DLD1 (cell line): ENCODE data around the gene RALGAPB.
"Not testable (repeated sequence)": the region's sequence is repeated elsewhere in the genome, so short reads cannot be mapped to it uniquely, and the experiment has no call there.

Experiments used
- in situ Hi-C: cut with HindIII; loops from 2 replicates; pipeline ENCODE4 v1.10.0; 2017; ENCODE audit warnings: low sequenced_read_pairs

Gene RALGAPB

GRCh38 chr20:38581013-38581412 is 108.4 kb downstream of the RALGAPB start, which contains the start of gene ADIG:
ADIG (plus strand) TSS chr20:38581197; CDS start chr20:38581251, 54 bp downstream.
- in situ Hi-C loops: no loop called here

GRCh38 chr20:38581830-38582358 is 109.3 kb downstream of the RALGAPB start:
- in situ Hi-C loops: no loop called here

GRCh38 chr20:38583306-38583705 is 110.7 kb downstream of the RALGAPB start:
- in situ Hi-C loops: no loop called here

GRCh38 chr20:38584099-38584763 is 111.6 kb downstream of the RALGAPB start:
- in situ Hi-C loops: no loop called here

GRCh38 chr20:38585404-38586180 is 112.9 kb downstream of the RALGAPB start:
- in situ Hi-C loops: no loop called here

- in situ Hi-C loops: no loop called here
Observed at GRCh38 chr20:38586181-38586525, 113.5 kb downstream of the RALGAPB start.

- in situ Hi-C loops: no loop called here
Observed at GRCh38 chr20:38588303-38588702, 115.7 kb downstream of the RALGAPB start.

- in situ Hi-C loops: no loop called here
Observed at GRCh38 chr20:38589351-38589750, 116.7 kb downstream of the RALGAPB start.

- in situ Hi-C loops: no loop called here
Observed at GRCh38 chr20:38589967-38590675, 117.5 kb downstream of the RALGAPB start.

- in situ Hi-C loops: no loop called here
Observed at GRCh38 chr20:38590676-38591473, 118.2 kb downstream of the RALGAPB start.

- in situ Hi-C loops: no loop called here
Observed at GRCh38 chr20:38591474-38592410, 119.1 kb downstream of the RALGAPB start.

- in situ Hi-C loops: not testable (repeated sequence)
Observed at GRCh38 chr20:38592411-38592790, 119.8 kb downstream of the RALGAPB start.

- in situ Hi-C loops: not testable (repeated sequence)
Observed at GRCh38 chr20:38594281-38594680, 121.6 kb downstream of the RALGAPB start.

GRCh38 chr20:38595886-38596285 is 123.2 kb downstream of the RALGAPB start:
- in situ Hi-C loops: not testable (repeated sequence)

- in situ Hi-C loops: no loop called here
Observed at GRCh38 chr20:38599410-38599882, 126.8 kb downstream of the RALGAPB start.

GRCh38 chr20:38600057-38600456 is 127.4 kb downstream of the RALGAPB start:
- in situ Hi-C loops: no loop called here

- in situ Hi-C loops: no loop called here
Observed at GRCh38 chr20:38601216-38602184, 128.9 kb downstream of the RALGAPB start, which contains the start of gene ARHGAP40. ARHGAP40 (plus strand) TSS chr20:38601809.

GRCh38 chr20:38602185-38602581 is 129.5 kb downstream of the RALGAPB start:
- in situ Hi-C loops: no loop called here
